Measurements from ENCODE around the gene MSMP. TPM values are rescaled to one million over a fixed set of nuclear protein-coding genes. Genes with fewer than 3 reads are reported as not detected.

MSMP gene
- total RNA-seq, 1 experiment from 2014 or later = not detected

GRCh38 chr9:35711501-35712428, 42.3 kb downstream of the MSMP start:
- BruUV-seq (replicated peaks) = no TSS peak

GRCh38 chr9:35710818-35711500, 43.1 kb downstream of the MSMP start:
- intact Hi-C loops (cut with micrococcal nuclease) = no loop called here
- H3K4me1 Mint-ChIP-seq (ENCODE audit: insufficient read depth, unreplicated experiment) = peaks cover 6% of the 10 kb centered on the region
- no peak for TF ChIP-seq CTCF (IDR thresholded peaks at IDR 0.05; ENCODE audit: unreplicated experiment)

More at GRCh38 chr9:35711501-35712428, 42.3 kb downstream of the MSMP start:
- Mint-ChIP-seq H3K36me3 (ENCODE audit: insufficient read depth, unreplicated experiment) (peaks cover 98% of the 10 kb centered on the region), H3K4me3 (ENCODE audit: unreplicated experiment) (no peak overlapping the region), H3K9me3 (ENCODE audit: unreplicated experiment) (no peaks in the 10 kb centered on the region), H3K27ac (ENCODE audit: low read depth, unreplicated experiment) (peak overlapping the region; percentile 59), H3K27me3 (ENCODE audit: insufficient read depth, unreplicated experiment) (no peaks in the 10 kb centered on the region), H3K4me1 (ENCODE audit: insufficient read depth, unreplicated experiment) (peaks cover 6% of the 10 kb centered on the region)
- ChIA-PET CTCF (interaction anchor here (0.6 to 12.5 kb wide), 8 partner anchors 10 to 1501 kb away, joined by 3 to 155 read pairs (median 3); partner anchors contain the start of gene TPM2), POLR2A (interaction anchor here (0.6 to 2.1 kb wide), 8 partner anchors 15 to 23 kb away, joined by 3 to 13 read pairs (median 4); partner anchors contain the start of genes CREB3 and TLN1)
- DNase-seq (ENCODE audit: unreplicated experiment) = peak; percentile 40
- TF ChIP-seq CTCF (IDR thresholded peaks at IDR 0.05; ENCODE audit: unreplicated experiment) = no peak
- intact Hi-C loops (cut with micrococcal nuclease) = no loop called here

GRCh38 chr9:35708146-35708545, 45.9 kb downstream of the MSMP start:
- Mint-ChIP-seq H3K27ac (ENCODE audit: low read depth, unreplicated experiment) (no peak overlapping the region), H3K27me3 (ENCODE audit: insufficient read depth, unreplicated experiment) (no peaks in the 10 kb centered on the region), H3K4me3 (ENCODE audit: unreplicated experiment) (no peak overlapping the region), H3K9me3 (ENCODE audit: unreplicated experiment) (no peaks in the 10 kb centered on the region), H3K36me3 (ENCODE audit: insufficient read depth, unreplicated experiment) (peaks cover 82% of the 10 kb centered on the region), H3K4me1 (ENCODE audit: insufficient read depth, unreplicated experiment) (no peaks in the 10 kb centered on the region)
- no peak for TF ChIP-seq CTCF (IDR thresholded peaks at IDR 0.05; ENCODE audit: unreplicated experiment)
- no TSS peak for BruUV-seq (replicated peaks)
- DNase-seq (ENCODE audit: unreplicated experiment) = no peak
- ChIA-PET CTCF (interaction anchor here (0.7 to 12.5 kb wide), 5 partner anchors 14 to 202 kb away, joined by 3 to 155 read pairs (median 5); partner anchors contain the start of gene CCDC107), POLR2A (interaction anchor here (0.7 to 1.3 kb wide), 5 partner anchors 9 to 623 kb away, joined by 3 to 4 read pairs (median 3); no protein-coding TSS in a partner anchor)
- intact Hi-C loops (cut with micrococcal nuclease) = no loop called here

More at GRCh38 chr9:35710818-35711500, 43.1 kb downstream of the MSMP start:
- Mint-ChIP-seq H3K27me3 (ENCODE audit: insufficient read depth, unreplicated experiment) (no peaks in the 10 kb centered on the region), H3K9me3 (ENCODE audit: unreplicated experiment) (no peaks in the 10 kb centered on the region), H3K27ac (ENCODE audit: low read depth, unreplicated experiment) (no peak overlapping the region), H3K36me3 (ENCODE audit: insufficient read depth, unreplicated experiment) (peaks cover 94% of the 10 kb centered on the region), H3K4me3 (ENCODE audit: unreplicated experiment) (no peak overlapping the region)
- DNase-seq (ENCODE audit: unreplicated experiment) = no peak
- TSS peak; percentile 41 for BruUV-seq (replicated peaks)
- CTCF ChIA-PET = interaction anchor here (0.6 to 12.5 kb wide), 4 partner anchors 9 to 1500 kb away, joined by 3 to 155 read pairs (median 3); partner anchors contain the start of gene TPM2
- POLR2A ChIA-PET = interaction anchor here (1.1 kb wide), 1 partner anchor 14 kb away, joined by 3 read pairs; no protein-coding TSS in a partner anchor
